Hepatocyte (in vitro differentiated cells): ENCODE measurements around the gene KIAA2012. TPM values are rescaled to one million over a fixed set of nuclear protein-coding genes. Genes with fewer than 3 reads are reported as not detected.

ENCODE experiments used
- DNase-seq: peaks from one replicate; pipeline ENCODE4 v3.0.0-alpha.2; 2016; ENCODE audit warnings: low spot score
- H2AFZ ChIP-seq: fragments of 200-600 bp; sonication (generic); 2 replicates; pipeline ENCODE4 v1.6.0; 2016; ENCODE audit warnings: antibody characterized with exemption, mild to moderate bottlenecking
- H3K27ac ChIP-seq: fragments of 200-600 bp; sonication (generic); 2 replicates; pipeline ENCODE4 v1.5.1; 2016; ENCODE audit warnings: mild to moderate bottlenecking
- H3K27me3 ChIP-seq: fragments of 200-600 bp; sonication (generic); 2 replicates; pipeline ENCODE4 v1.6.1; 2016
- H3K36me3 ChIP-seq: fragments of 200-600 bp; sonication (generic); replicated peaks from 2 replicates; pipeline ENCODE4 v1.5.1; 2016; ENCODE audit warnings: low read depth; ENCODE audit not compliant: insufficient read depth
- H3K4me1 ChIP-seq: fragments of 200-600 bp; sonication (generic); 2 replicates; pipeline ENCODE4 v1.5.1; 2016; ENCODE audit warnings: mild to moderate bottlenecking, moderate library complexity; ENCODE audit not compliant: insufficient read depth
- H3K4me2 ChIP-seq: fragments of 200-600 bp; sonication (generic); 2 replicates; pipeline ENCODE4 v1.6.0; 2016
- H3K4me3 ChIP-seq: fragments of 200-600 bp; sonication (generic); 2 replicates; pipeline ENCODE4 v1.5.1; 2016; ENCODE audit warnings: mild to moderate bottlenecking
- H3K79me2 ChIP-seq: fragments of 200-600 bp; sonication (generic); 2 replicates; pipeline ENCODE4 v1.6.0; 2017; ENCODE audit warnings: mild to moderate bottlenecking
- H3K9me2 ChIP-seq: fragments of 200-600 bp; sonication (generic); replicated peaks from 2 replicates; pipeline ENCODE4 v1.6.0; 2017; ENCODE audit warnings: mild to moderate bottlenecking; ENCODE audit not compliant: insufficient read depth
- H3K9me3 ChIP-seq: fragments of 200-600 bp; sonication (generic); 2 replicates; pipeline ENCODE4 v1.5.1; 2016; ENCODE audit warnings: low read depth, mild to moderate bottlenecking
- H4K20me1 ChIP-seq: fragments of 200-600 bp; sonication (generic); 2 replicates; pipeline ENCODE4 v1.6.0; 2016; ENCODE audit warnings: mild to moderate bottlenecking; ENCODE audit not compliant: insufficient read depth, poor library complexity, severe bottlenecking
- EZH2 ChIP-seq: fragments of 200-600 bp; sonication (generic); IDR thresholded peaks from 2 replicates; pipeline ENCODE4 v1.6.1; 2016; ENCODE audit warnings: antibody characterized with exemption, mild to moderate bottlenecking, borderline replicate concordance
- EZH2phosphoT487 ChIP-seq: fragments of 200-600 bp; sonication (generic); IDR thresholded peaks from one replicate; pipeline ENCODE4 v1.6.1; 2018; ENCODE audit warnings: antibody characterized with exemption, mild to moderate bottlenecking, low read depth, moderate library complexity; ENCODE audit not compliant: unreplicated experiment, severe bottlenecking
- WGBS: methylation state at CpG from one replicate; pipeline ENCODE4 v1.1.6; 2016; ENCODE audit warnings: low lambda C conversion rate; ENCODE audit errors: missing lambda C conversion rate; 5-methylcytosine and 5-hydroxymethylcytosine counted together
- polyA plus RNA-seq: library from polyadenylated mRNA; unstranded; fragments of >200 nt; fragmentation: Nextera tagmentation; extraction: Ambion mirVana; gene quantifications from 2 replicates; pipeline ENCODE4 v1.2.1, GENCODE V29; 2016
- total RNA-seq: library from RNA; depleted of rRNA; stranded (reverse); fragments of >200 nt; gene quantifications from 2 replicates; pipeline ENCODE4 v1.2.3, GENCODE V29; 2014
- TF ChIP-seq, protein P1 (sequence below): fragments of 200-600 bp; sonication (generic); IDR thresholded peaks from 2 replicates; pipeline ENCODE4 v1.5.1; 2016; ENCODE audit warnings: antibody characterized with exemption, mild to moderate bottlenecking; ENCODE audit not compliant: poor library complexity

KIAA2012 gene
- total and polyA plus RNA-seq, 2 experiments from 2014 or later: 0.27 TPM; not detected in 1

DNA sequence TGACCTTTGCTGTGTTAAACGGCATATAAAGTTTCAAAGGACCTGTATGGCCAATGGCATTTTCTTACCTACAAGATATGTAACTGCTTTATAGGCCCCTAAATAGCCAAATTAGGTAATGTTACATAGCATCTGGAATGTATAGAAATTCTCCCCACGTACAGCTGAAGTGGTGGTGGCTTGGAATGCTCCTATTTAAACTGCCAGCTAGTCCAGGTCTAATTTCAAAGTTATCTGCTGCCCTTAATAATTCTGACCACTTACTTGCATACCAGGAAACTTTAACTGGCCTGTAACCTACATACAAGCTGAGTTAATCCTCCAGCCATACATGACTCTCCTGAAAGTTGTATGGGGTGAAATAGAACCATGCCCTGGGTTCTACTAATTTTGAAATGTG lies 1.3 kb downstream of the KIAA2012 start:
- no peaks in the 10 kb centered on the region for H3K27me3 ChIP-seq
- WGBS: 52% methylated on average over 2 of the region's 2 CpGs
- H3K9me3 ChIP-seq: no peaks in the 10 kb centered on the region
- no peak overlapping the region for H3K4me2 ChIP-seq
- no peak overlapping the region for H2AFZ ChIP-seq
- no peaks in the 10 kb centered on the region for H3K9me2 ChIP-seq
- no peaks in the 10 kb centered on the region for H3K36me3 ChIP-seq
- no peak overlapping the region for H3K4me3 ChIP-seq
- no peak for TF ChIP-seq EZH2phosphoT487
- no peaks in the 10 kb centered on the region for H3K79me2 ChIP-seq
- no peak for DNase-seq
- no peak overlapping the region for H3K27ac ChIP-seq
- no peaks in the 10 kb centered on the region for H4K20me1 ChIP-seq
- H3K4me1 ChIP-seq: peaks cover 16% of the 10 kb centered on the region

GRCh38 chr2:202079310-202079709 lies 6.3 kb downstream of the KIAA2012 start:
- TF ChIP-seq, protein P1, sequence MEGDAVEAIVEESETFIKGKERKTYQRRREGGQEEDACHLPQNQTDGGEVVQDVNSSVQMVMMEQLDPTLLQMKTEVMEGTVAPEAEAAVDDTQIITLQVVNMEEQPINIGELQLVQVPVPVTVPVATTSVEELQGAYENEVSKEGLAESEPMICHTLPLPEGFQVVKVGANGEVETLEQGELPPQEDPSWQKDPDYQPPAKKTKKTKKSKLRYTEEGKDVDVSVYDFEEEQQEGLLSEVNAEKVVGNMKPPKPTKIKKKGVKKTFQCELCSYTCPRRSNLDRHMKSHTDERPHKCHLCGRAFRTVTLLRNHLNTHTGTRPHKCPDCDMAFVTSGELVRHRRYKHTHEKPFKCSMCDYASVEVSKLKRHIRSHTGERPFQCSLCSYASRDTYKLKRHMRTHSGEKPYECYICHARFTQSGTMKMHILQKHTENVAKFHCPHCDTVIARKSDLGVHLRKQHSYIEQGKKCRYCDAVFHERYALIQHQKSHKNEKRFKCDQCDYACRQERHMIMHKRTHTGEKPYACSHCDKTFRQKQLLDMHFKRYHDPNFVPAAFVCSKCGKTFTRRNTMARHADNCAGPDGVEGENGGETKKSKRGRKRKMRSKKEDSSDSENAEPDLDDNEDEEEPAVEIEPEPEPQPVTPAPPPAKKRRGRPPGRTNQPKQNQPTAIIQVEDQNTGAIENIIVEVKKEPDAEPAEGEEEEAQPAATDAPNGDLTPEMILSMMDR: no peak
- H3K4me1 ChIP-seq: peaks cover 9% of the 10 kb centered on the region
- H3K79me2 ChIP-seq: no peaks in the 10 kb centered on the region
- peak overlapping the region; percentile 75 for H3K27ac ChIP-seq
- H3K9me3 ChIP-seq: no peaks in the 10 kb centered on the region
- 54% methylated on average over 5 of the region's 5 CpGs for WGBS
- DNase-seq: peak; percentile 58
- no peaks in the 10 kb centered on the region for H3K36me3 ChIP-seq
- H3K9me2 ChIP-seq: no peaks in the 10 kb centered on the region
- no peak overlapping the region for H3K4me2 ChIP-seq
- no peaks in the 10 kb centered on the region for H4K20me1 ChIP-seq
- no peak overlapping the region for H3K4me3 ChIP-seq
- no peak overlapping the region for H2AFZ ChIP-seq
- H3K27me3 ChIP-seq: no peaks in the 10 kb centered on the region

DNA sequence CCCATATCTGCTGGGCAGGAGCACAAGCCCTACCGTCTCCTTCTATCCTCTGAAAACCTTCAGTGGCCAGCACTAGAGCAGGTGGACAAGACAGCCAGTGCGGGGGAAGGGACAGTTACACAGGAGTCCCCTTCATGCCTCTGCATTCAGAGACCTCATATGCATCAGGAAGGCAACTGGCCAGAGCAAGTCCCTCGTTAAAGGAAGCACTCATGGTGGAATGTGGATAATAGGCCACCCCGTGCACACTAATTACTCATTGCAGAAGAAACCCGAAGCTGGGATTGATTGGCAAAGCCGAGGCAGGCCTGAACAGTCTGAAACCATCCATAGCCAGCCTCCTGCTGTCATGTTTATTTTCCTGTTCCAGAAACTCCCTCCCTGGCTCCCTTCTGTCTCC lies 11.2 kb downstream of the KIAA2012 start:
- no peak overlapping the region for H3K27ac ChIP-seq
- H3K79me2 ChIP-seq: no peaks in the 10 kb centered on the region
- H3K36me3 ChIP-seq: no peaks in the 10 kb centered on the region
- H3K27me3 ChIP-seq: no peaks in the 10 kb centered on the region
- DNase-seq: no peak
- H3K9me3 ChIP-seq: no peaks in the 10 kb centered on the region
- 48% methylated on average over 6 of the region's 6 CpGs for WGBS
- no peak overlapping the region for H3K4me3 ChIP-seq
- no peak overlapping the region for H2AFZ ChIP-seq
- no peaks in the 10 kb centered on the region for H3K4me1 ChIP-seq
- H3K9me2 ChIP-seq: no peaks in the 10 kb centered on the region
- TF ChIP-seq EZH2: no peak
- no peak overlapping the region for H3K4me2 ChIP-seq
- H4K20me1 ChIP-seq: no peaks in the 10 kb centered on the region

- TF ChIP-seq EZH2phosphoT487: no peak
- TF ChIP-seq, protein P1: no peak
- no peak for TF ChIP-seq EZH2
- no peak for DNase-seq
- Histone ChIP-seq H2AFZ (no peak overlapping the region), H3K27ac (no peak overlapping the region), H3K4me1 (no peaks in the 10 kb centered on the region), H3K9me3 (no peaks in the 10 kb centered on the region), H3K27me3 (no peaks in the 10 kb centered on the region), H3K79me2 (no peaks in the 10 kb centered on the region), H4K20me1 (no peaks in the 10 kb centered on the region), H3K36me3 (no peaks in the 10 kb centered on the region), H3K4me2 (no peak overlapping the region), H3K9me2 (no peaks in the 10 kb centered on the region), H3K4me3 (no peak overlapping the region)
- 94% methylated on average over 3 of the region's 3 CpGs for WGBS
These were observed 15.7 kb downstream of the KIAA2012 start for GRCh38 chr2:202088777-202089176.

DNA sequence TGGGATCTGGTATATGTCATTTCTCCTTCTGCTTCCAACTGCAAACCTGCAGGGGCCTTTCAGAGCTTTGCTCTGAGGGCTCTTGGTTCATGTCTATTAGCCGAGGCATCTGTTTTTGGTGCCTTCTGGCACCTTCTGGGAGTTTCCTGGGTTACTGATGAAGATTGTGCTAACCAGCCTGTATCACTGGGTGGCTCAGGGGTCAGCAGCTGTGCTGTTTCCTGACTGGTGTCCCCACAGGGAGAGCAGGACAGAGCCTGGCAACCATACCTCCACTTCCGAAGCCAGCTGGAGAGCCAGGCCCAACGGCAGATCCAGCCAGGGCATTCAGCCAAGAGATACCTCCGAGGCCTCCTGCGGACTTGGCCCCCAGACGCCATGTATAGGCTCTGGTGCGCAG lies 17.5 kb downstream of the KIAA2012 start:
- TF ChIP-seq EZH2phosphoT487 (no peak), EZH2 (no peak)
- TF ChIP-seq, protein P1: no peak
- whole genome bisulfite sequencing: 86% methylated on average over 7 of the region's 7 CpGs
- H3K27me3 ChIP-seq: no peaks in the 10 kb centered on the region

More for the DNA sequence above, 17.5 kb downstream of the KIAA2012 start:
- no peaks in the 10 kb centered on the region for H3K79me2 ChIP-seq
- no peak overlapping the region for H3K4me3 ChIP-seq
- no peak overlapping the region for H3K27ac ChIP-seq
- no peaks in the 10 kb centered on the region for H3K9me2 ChIP-seq
- no peak overlapping the region for H2AFZ ChIP-seq
- no peaks in the 10 kb centered on the region for H4K20me1 ChIP-seq
- no peak overlapping the region for H3K4me2 ChIP-seq
- H3K4me1 ChIP-seq: no peaks in the 10 kb centered on the region
- DNase-seq: no peak
- no peaks in the 10 kb centered on the region for H3K36me3 ChIP-seq
- H3K9me3 ChIP-seq: no peaks in the 10 kb centered on the region
